Loucy (cell line): ENCODE results near the gene LY86.

Experiments used
- CTCF ChIP-seq: fragments of 200-600 bp; sonication (generic); conservative IDR thresholded peaks from 2 replicates; pipeline ENCODE4 v1.5.1; 2014; ENCODE audit warnings: mild to moderate bottlenecking, antibody characterized with exemption, low read length
- EZH2phosphoT487 ChIP-seq: fragments of 200-600 bp; IDR thresholded peaks from 2 replicates; pipeline ENCODE4 v1.6.1; 2018; ENCODE audit warnings: antibody characterized with exemption, mild to moderate bottlenecking, moderate library complexity, borderline replicate concordance

- TF ChIP-seq CTCF (no peak), EZH2phosphoT487 (no peak)
Observed at GRCh38 chr6:6579281-6579680, 9.2 kb upstream of the LY86 start.
